Gastroesophageal sphincter (tissue), 4 donors: ENCODE results near the gene CD79B. TPM values are rescaled to one million over a fixed set of nuclear protein-coding genes. Genes with fewer than 3 reads are reported as not detected.
"Not testable (repeated sequence)": the region's sequence is repeated elsewhere in the genome, so short reads cannot be mapped to it uniquely, and the experiment has no call there.

ENCODE experiments used
- ATAC-seq: fragments of 150-250 bp; one replicate; pipeline ENCODE4 v1.9.1; 2016; ENCODE audit warnings: mild to moderate bottlenecking, moderate library complexity
- H3K27ac ChIP-seq, 4 donors: fragments of 200-600 bp; sonication (generic) in 3 of 4; 1 replicate in 3 of 4; 2 replicates in 1 of 4; pipeline ENCODE4 v1.5.1; 2016 to 2019
- H3K27me3 ChIP-seq: fragments of 200-600 bp; sonication (generic); one replicate; pipeline ENCODE4 v1.5.1; 2019
- H3K36me3 ChIP-seq, 2 donors: fragments of 200-600 bp; sonication (generic); one replicate each; pipeline ENCODE4 v1.5.1; 2019; ENCODE audit warnings: control low read depth in 1 of 2
- H3K4me1 ChIP-seq, 3 donors: fragments of 200-600 bp; sonication (generic); 1 replicate in 2 of 3; 2 replicates in 1 of 3; pipeline ENCODE4 v1.5.1; 2016 to 2019; ENCODE audit warnings: control low read depth in 2 of 3
- H3K4me3 ChIP-seq, 2 donors: fragments of 200-600 bp; sonication (generic); one replicate each; pipeline ENCODE4 v1.5.1; 2019; ENCODE audit warnings: mild to moderate bottlenecking in 1 of 2, moderate library complexity in 1 of 2
- H3K9me3 ChIP-seq, 3 donors: fragments of 200-600 bp; sonication (generic); one replicate each; pipeline ENCODE4 v1.5.1; 2017 to 2019; ENCODE audit warnings: control low read depth in 2 of 3
- EP300 ChIP-seq: sonication (generic); formaldehyde crosslinking; IDR thresholded peaks from one replicate; pipeline ENCODE4 v1.6.1; 2017; ENCODE audit warnings: antibody characterized with exemption, mild to moderate bottlenecking
- POLR2A ChIP-seq, 2 donors: fragments of 450-650 bp; IDR thresholded peaks; one replicate each; pipeline ENCODE4 v1.6.1; 2017; ENCODE audit warnings: antibody characterized with exemption in 2 of 2, mild to moderate bottlenecking in 2 of 2, moderate library complexity in 1 of 2
- POLR2AphosphoS5 ChIP-seq: sonication (generic); formaldehyde crosslinking; IDR thresholded peaks from one replicate; pipeline ENCODE4 v1.6.1; 2017; ENCODE audit warnings: antibody characterized with exemption
- WGBS, 2 donors: methylation state at CpG; one replicate each; pipeline ENCODE4 v1.1.5; 2018; ENCODE audit warnings: low coverage in 1 of 2; 5-methylcytosine and 5-hydroxymethylcytosine counted together
- total RNA-seq, 4 donors: library from RNA; depleted of rRNA; stranded (reverse); fragments of >200 nt; gene quantifications; one replicate each; pipeline ENCODE4 v1.1.0, GENCODE V29; 2016
- TF ChIP-seq, protein P1 (sequence below), 4 experiments: fragments of 200-600 bp in 2 of 4; fragments of 450-650 bp in 2 of 4; sonication (generic) in 1 of 4; IDR thresholded peaks; one replicate each; pipeline ENCODE4 v1.5.1; 2017 to 2019; ENCODE audit warnings: antibody characterized with exemption in 4 of 4, mild to moderate bottlenecking in 2 of 4, moderate library complexity in 2 of 4

Gene CD79B
- total RNA-seq, 4 donors from 2014 or later: 2.0 to 5.9 (median 3.3) TPM; not detected in 1

- Histone ChIP-seq H3K4me3 (no peak overlapping the region), H3K36me3 (no peaks in the 10 kb centered on the region), H3K27ac (no peak overlapping the region), H3K9me3 (no peaks in the 10 kb centered on the region), H3K4me1 (peaks cover 0 to 17% (median 4%) of the 10 kb centered on the region in 3 donors), H3K27me3 (no peaks in the 10 kb centered on the region)
- ATAC-seq: no peak
- TF ChIP-seq, protein P1, sequence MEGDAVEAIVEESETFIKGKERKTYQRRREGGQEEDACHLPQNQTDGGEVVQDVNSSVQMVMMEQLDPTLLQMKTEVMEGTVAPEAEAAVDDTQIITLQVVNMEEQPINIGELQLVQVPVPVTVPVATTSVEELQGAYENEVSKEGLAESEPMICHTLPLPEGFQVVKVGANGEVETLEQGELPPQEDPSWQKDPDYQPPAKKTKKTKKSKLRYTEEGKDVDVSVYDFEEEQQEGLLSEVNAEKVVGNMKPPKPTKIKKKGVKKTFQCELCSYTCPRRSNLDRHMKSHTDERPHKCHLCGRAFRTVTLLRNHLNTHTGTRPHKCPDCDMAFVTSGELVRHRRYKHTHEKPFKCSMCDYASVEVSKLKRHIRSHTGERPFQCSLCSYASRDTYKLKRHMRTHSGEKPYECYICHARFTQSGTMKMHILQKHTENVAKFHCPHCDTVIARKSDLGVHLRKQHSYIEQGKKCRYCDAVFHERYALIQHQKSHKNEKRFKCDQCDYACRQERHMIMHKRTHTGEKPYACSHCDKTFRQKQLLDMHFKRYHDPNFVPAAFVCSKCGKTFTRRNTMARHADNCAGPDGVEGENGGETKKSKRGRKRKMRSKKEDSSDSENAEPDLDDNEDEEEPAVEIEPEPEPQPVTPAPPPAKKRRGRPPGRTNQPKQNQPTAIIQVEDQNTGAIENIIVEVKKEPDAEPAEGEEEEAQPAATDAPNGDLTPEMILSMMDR (IDR thresholded peaks at IDR 0.05): no peak
- TF ChIP-seq EP300 (no peak), POLR2AphosphoS5 (no peak), POLR2A (IDR thresholded peaks at IDR 0.05) (no peak)
- 52% methylated on average over 4 of the region's 8 CpGs; no CpG with 5 or more reads in 1 of the 2 donors for WGBS, 2 donors
These were observed 4.5 kb downstream of the CD79B start for GRCh38 chr17:63927464-63928171.

DNA sequence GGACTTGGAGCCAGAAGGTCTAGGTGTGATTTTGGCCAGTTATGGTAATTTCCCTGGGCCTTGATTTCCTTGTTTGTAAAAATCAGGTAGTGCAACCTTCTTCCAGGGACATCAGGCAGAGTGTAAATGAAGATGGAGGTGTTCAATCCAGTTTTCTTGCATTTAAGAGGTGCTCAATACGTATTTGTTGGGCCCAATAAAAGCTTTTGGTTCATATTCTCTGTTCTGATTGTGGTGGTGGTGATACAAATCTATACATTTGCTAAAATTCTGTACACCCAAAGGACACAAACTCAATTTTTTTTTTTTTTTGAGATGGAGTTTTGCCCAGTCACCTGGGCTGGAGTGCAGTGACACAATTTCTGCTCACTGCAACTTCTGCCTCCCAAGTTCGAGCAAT lies 6.0 kb downstream of the CD79B start:
- WGBS, 2 donors: 95 to 100% methylated on average over 2 of the region's 2 CpGs
- Histone ChIP-seq H3K36me3 (no peaks in the 10 kb centered on the region), H3K4me3 (no peak overlapping the region), H3K27ac (no peak overlapping the region), H3K4me1 (peaks cover 0 to 5% (median 0%) of the 10 kb centered on the region in 3 donors), H3K27me3 (no peaks in the 10 kb centered on the region), H3K9me3 (no peaks in the 10 kb centered on the region)
- TF ChIP-seq, protein P1 (IDR thresholded peaks at IDR 0.05): no peak
- TF ChIP-seq EP300: no peak
- no peak for TF ChIP-seq POLR2A (IDR thresholded peaks at IDR 0.05)
- TF ChIP-seq POLR2AphosphoS5: no peak
- ATAC-seq: no peak

DNA sequence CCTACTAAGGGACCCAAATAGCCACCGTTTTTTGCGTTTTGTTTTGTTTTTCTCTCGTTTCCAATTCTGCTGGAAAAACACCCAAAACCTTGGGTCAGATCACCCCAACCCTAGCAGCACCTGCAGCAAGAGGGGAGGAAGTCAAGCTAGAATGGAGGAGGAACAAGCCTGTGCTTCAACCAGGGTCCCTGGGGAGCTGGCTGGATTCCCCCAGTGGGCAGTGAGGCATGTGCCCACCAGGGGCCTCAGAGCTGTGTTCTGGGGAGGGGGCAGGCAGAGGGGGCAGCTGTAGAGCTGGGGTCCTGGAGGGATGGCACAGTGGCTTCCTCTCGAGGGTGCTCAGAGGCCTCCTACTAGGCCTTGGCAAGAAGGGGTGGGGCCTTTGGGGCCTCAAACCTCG lies 6.5 kb downstream of the CD79B start:
- 67 to 92% methylated on average over 2 to 3 of the region's 5 CpGs for WGBS, 2 donors
- no peak overlapping the region for H3K4me3 ChIP-seq
- H3K4me1 ChIP-seq: no peaks in the 10 kb centered on the region
- H3K27me3 ChIP-seq: no peaks in the 10 kb centered on the region
- no peaks in the 10 kb centered on the region for H3K9me3 ChIP-seq
- H3K36me3 ChIP-seq: no peaks in the 10 kb centered on the region
- TF ChIP-seq, protein P1 (IDR thresholded peaks at IDR 0.05): no peak
- TF ChIP-seq POLR2AphosphoS5 (no peak), EP300 (no peak), POLR2A (IDR thresholded peaks at IDR 0.05) (no peak)
- H3K27ac ChIP-seq: no peak overlapping the region
- no peak for ATAC-seq

GRCh38 chr17:63922402-63922801 lies 9.7 kb downstream of the CD79B start:
- not testable (repeated sequence) for H3K36me3 ChIP-seq, H3K9me3 ChIP-seq, H3K4me1 ChIP-seq, H3K4me3 ChIP-seq, H3K27ac ChIP-seq, ATAC-seq
- WGBS, 2 donors: 75 to 80% methylated on average over 6 to 9 of the region's 9 CpGs
- peaks cover 19% of the 10 kb centered on the region for H3K27me3 ChIP-seq

DNA sequence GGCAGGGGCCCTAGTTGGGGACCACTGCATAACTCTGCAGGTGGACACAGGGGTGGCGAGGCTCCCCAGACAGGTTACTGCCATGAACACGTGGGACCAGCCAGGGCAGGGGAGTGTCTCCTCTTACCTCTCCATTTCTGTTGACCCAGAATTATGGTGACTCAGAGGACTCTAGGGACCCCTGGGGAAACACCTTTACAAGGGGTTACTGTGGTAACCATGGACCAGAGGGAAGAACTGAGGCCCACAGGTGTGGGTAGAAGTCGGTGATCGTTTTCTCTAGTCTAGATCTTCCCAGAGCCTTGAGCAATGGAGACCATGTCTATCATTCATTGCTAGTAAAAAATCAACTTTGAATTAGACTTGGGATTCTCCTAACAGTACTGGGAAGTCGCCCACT lies 11.4 kb downstream of the CD79B start:
- ATAC-seq: not testable (repeated sequence)
- WGBS, 2 donors: 80% methylated on average over 1 of the region's 5 CpGs; no CpG with 5 or more reads in 1 of the 2 donors

GRCh38 chr17:63920050-63920449 lies 12.1 kb downstream of the CD79B start:
- H3K27ac ChIP-seq, H3K4me1 ChIP-seq, ATAC-seq, H3K36me3 ChIP-seq, H3K9me3 ChIP-seq, H3K4me3 ChIP-seq: not testable (repeated sequence)
- 61 to 75% methylated on average over 3 to 5 of the region's 6 CpGs for WGBS, 2 donors
- H3K27me3 ChIP-seq: peaks cover 20% of the 10 kb centered on the region

More for the DNA sequence above, 11.4 kb downstream of the CD79B start:
- not testable (repeated sequence) for H3K4me3 ChIP-seq, H3K36me3 ChIP-seq, H3K4me1 ChIP-seq, H3K27ac ChIP-seq, H3K9me3 ChIP-seq
- H3K27me3 ChIP-seq: peaks cover 20% of the 10 kb centered on the region
